ENCODE results near the gene UBL7. TPM values are rescaled to one million over a fixed set of nuclear protein-coding genes. Genes with fewer than 3 reads are reported as not detected.

Gene UBL7
- total and polyA plus RNA-seq, 8 donors: 32.7 to 68.3 (median 60.1) TPM

GRCh38 chr15:74408385-74408784 lies 52.6 kb downstream of the UBL7 start:
- peaks cover 0 to 9% of the 10 kb centered on the region in 2 donors for H3K4me1 ChIP-seq
- H3K4me3 ChIP-seq: no peak overlapping the region
- TF ChIP-seq CTCF (IDR thresholded peaks at IDR 0.05): no peak
- no peak for ATAC-seq
- H3K36me3 ChIP-seq: peaks cover 0 to 10% of the 10 kb centered on the region in 2 donors
- H3K27me3 ChIP-seq: no peaks in the 10 kb centered on the region
- no peak for DNase-seq
- intact Hi-C loops (cut with DNase I): no loop called here
- H3K9me3 ChIP-seq: no peaks in the 10 kb centered on the region
- no peak overlapping the region for H3K27ac ChIP-seq

GRCh38 chr15:74406992-74407705 lies 53.8 kb downstream of the UBL7 start:
- DNase-seq (no peak), ATAC-seq (peak; percentile 54)

GRCh38 chr15:74406517-74406916 lies 54.4 kb downstream of the UBL7 start:
- H3K36me3 ChIP-seq: peaks cover 0 to 9% of the 10 kb centered on the region in 2 donors
- intact Hi-C loops (cut with DNase I): no loop called here
- H3K27ac ChIP-seq: no peak overlapping the region
- DNase-seq (no peak), ATAC-seq (no peak)
- no peak overlapping the region for H3K4me3 ChIP-seq
- TF ChIP-seq CTCF (IDR thresholded peaks at IDR 0.05): no peak
- H3K9me3 ChIP-seq: no peaks in the 10 kb centered on the region
- peaks cover 5 to 28% of the 10 kb centered on the region in 2 donors for H3K4me1 ChIP-seq
- no peaks in the 10 kb centered on the region for H3K27me3 ChIP-seq

More at GRCh38 chr15:74406992-74407705, 53.8 kb downstream of the UBL7 start:
- Histone ChIP-seq H3K9me3 (no peaks in the 10 kb centered on the region), H3K27me3 (no peaks in the 10 kb centered on the region), H3K36me3 (peaks cover 0 to 9% of the 10 kb centered on the region in 2 donors), H3K4me1 (peaks cover 5 to 21% of the 10 kb centered on the region in 2 donors), H3K4me3 (no peak overlapping the region), H3K27ac (no peak overlapping the region)
- no peak for TF ChIP-seq CTCF (IDR thresholded peaks at IDR 0.05)
- intact Hi-C loops (cut with DNase I): no loop called here

GRCh38 chr15:74405823-74406222 lies 55.1 kb downstream of the UBL7 start:
- no peak for TF ChIP-seq CTCF (IDR thresholded peaks at IDR 0.05)
- no peak for DNase-seq
- peaks cover 5 to 28% of the 10 kb centered on the region in 2 donors for H3K4me1 ChIP-seq
- no peak overlapping the region for H3K4me3 ChIP-seq
- peaks cover 0 to 9% of the 10 kb centered on the region in 2 donors for H3K36me3 ChIP-seq
- H3K27me3 ChIP-seq: no peaks in the 10 kb centered on the region
- intact Hi-C loops (cut with DNase I): no loop called here
- ATAC-seq: no peak
- no peaks in the 10 kb centered on the region for H3K9me3 ChIP-seq
- no peak overlapping the region for H3K27ac ChIP-seq

- no peak for ATAC-seq
- peaks cover 0 to 8% of the 10 kb centered on the region in 2 donors for H3K27me3 ChIP-seq
- H3K27ac ChIP-seq: peak overlapping the region in 1 of 2 donors; percentile 72
- H3K4me1 ChIP-seq: peaks cover 5 to 37% of the 10 kb centered on the region in 2 donors
- H3K36me3 ChIP-seq: no peaks in the 10 kb centered on the region
- no peak overlapping the region for H3K4me3 ChIP-seq
- no peak for TF ChIP-seq CTCF (IDR thresholded peaks at IDR 0.05)
- DNase-seq: no peak
- H3K9me3 ChIP-seq: no peaks in the 10 kb centered on the region
- intact Hi-C loops (cut with DNase I): no loop called here
Measured at GRCh38 chr15:74403991-74404563, 56.9 kb downstream of the UBL7 start.
